Ovary (tissue), 9 donors: ENCODE measurements around the gene AQP7. TPM values are rescaled to one million over a fixed set of nuclear protein-coding genes. Genes with fewer than 3 reads are reported as not detected.
A peak's percentile ranks its signal among the peaks of the same experiment; 100 is the strongest.
"Not testable (repeated sequence)": the region's sequence is repeated elsewhere in the genome, so short reads cannot be mapped to it uniquely, and the experiment has no call there.

Experiments
- DNase-seq, 5 donors: peaks; one replicate each; pipeline ENCODE4 v3.0.0-alpha.2; 2019 to 2020
- H3K27ac ChIP-seq, 2 donors: fragments of 200-600 bp; one replicate each; pipeline versions ENCODE4 v1.5.1 to v1.8.0; 2019 to 2022
- H3K27me3 ChIP-seq: fragments of 200-600 bp; one replicate; pipeline ENCODE4 v1.8.0; 2022
- H3K36me3 ChIP-seq: fragments of 200-600 bp; sonication (generic); one replicate; pipeline ENCODE4 v1.5.1; 2019
- H3K4me1 ChIP-seq: one replicate; pipeline ENCODE4 v1.8.1; 2013; ENCODE audit warnings: mild to moderate bottlenecking, moderate library complexity; ENCODE audit not compliant: insufficient read depth
- H3K4me3 ChIP-seq: fragments of 200-600 bp; sonication (generic); one replicate; pipeline ENCODE4 v1.5.1; 2017
- H3K9me3 ChIP-seq, 2 donors: fragments of 200-600 bp in 1 of 2; sonication (generic) in 1 of 2; one replicate each; pipeline versions ENCODE4 v1.5.1 to v1.8.1; 2013 to 2019; ENCODE audit warnings: mild to moderate bottlenecking in 1 of 2, moderate library complexity in 1 of 2
- CTCF ChIP-seq, 3 donors: fragments of 450-650 bp in 2 of 3; fragments of 200-600 bp in 1 of 3; IDR thresholded peaks; one replicate each; pipeline versions ENCODE4 v1.5.1 to v1.8.0; 2016 to 2022; ENCODE audit warnings: antibody characterized with exemption in 3 of 3, mild to moderate bottlenecking in 1 of 3
- EP300 ChIP-seq: sonication (generic); formaldehyde crosslinking; IDR thresholded peaks from one replicate; pipeline ENCODE4 v1.6.1; 2017; ENCODE audit warnings: antibody characterized with exemption
- POLR2A ChIP-seq: fragments of 450-650 bp; IDR thresholded peaks from one replicate; pipeline ENCODE4 v1.6.1; 2017; ENCODE audit warnings: antibody characterized with exemption, mild to moderate bottlenecking, moderate library complexity
- WGBS, 3 donors: extraction: QIAGEN DNeasy Blood & Tissue Kit in 1 of 3; methylation state at CpG; one replicate each; pipeline versions ENCODE4 v1.1.5 to v1.1.7; 2013 to 2017; 5-methylcytosine and 5-hydroxymethylcytosine counted together
- intact Hi-C, 4 donors: fragments of 100-400 bp; cut with DNase I; formaldehyde crosslinking; loops; one replicate each; pipeline versions ENCODE4 v1.11.0 to v1.15.1; 2022 to 2023
- polyA plus RNA-seq, 2 donors: library from polyadenylated mRNA; stranded (reverse); fragments of 200-250 nt in 1 of 2; fragments of 350-450 nt in 1 of 2; fragmentation: Illumina TruSeq in 1 of 2; extraction: RNeasy Lipid Tissue Mini Kit (QIAGEN cat#74804) in 1 of 2; gene quantifications; one replicate each; pipeline ENCODE4 v1.2.3, GENCODE V29; 2013 to 2014
- total RNA-seq, 7 donors: library from RNA; depleted of rRNA in 2 of 7; stranded (reverse); fragments of >200 nt in 2 of 7; fragmentation: NEBNext Ultra II Directional in 3 of 7; extraction: Animal tissue kit (Norgen Biotek cat#: 25700) in 3 of 7; gene quantifications; one replicate each; pipeline versions ENCODE4 v1.1.0 to v1.2.4, GENCODE V29; 2016 to 2023
- donor health status: DM: no; HTN: no; CAD: no; lungs with moderate emphysema.
- donor health status: DM: no; HTN: no; CAD: no.
- donor health status: Bipolar disorder and iron deficiency.
- donor health status: DM: yes; HTN: yes; CAD: no.
- donor health status: DM: no; HTN: no; CAD: no.
- donor health status: DM: yes; HTN: yes; CAD: no.

The AQP7 gene
- total and polyA plus RNA-seq, 9 donors = 1.1 to 3.8 (median 2.2) TPM

GRCh38 chr9:33388110-33388994, 14.0 kb downstream of the AQP7 start:
- no peak overlapping the region for H3K27ac ChIP-seq
- no peak overlapping the region for H3K4me3 ChIP-seq
- peak in 1 of 5 donors; percentile 57 for DNase-seq
- H3K27me3 ChIP-seq = no peaks in the 10 kb centered on the region
- H3K4me1 ChIP-seq = peaks cover 20% of the 10 kb centered on the region
- TF ChIP-seq EP300 = no peak
- no peak for TF ChIP-seq POLR2A
- TF ChIP-seq CTCF (IDR thresholded peaks at IDR 0.05) = no peak
- no peaks in the 10 kb centered on the region for H3K36me3 ChIP-seq
- WGBS, 3 donors = 44 to 48% (median 45%) methylated on average over 15 of the region's 15 CpGs
- H3K9me3 ChIP-seq = no peaks in the 10 kb centered on the region
- intact Hi-C loops = no loop called here

GRCh38 chr9:33386998-33387397, 15.4 kb downstream of the AQP7 start:
- 87 to 90% (median 89%) methylated on average over 9 of the region's 9 CpGs for WGBS, 3 donors
- H3K27me3 ChIP-seq, intact Hi-C loops, H3K4me3 ChIP-seq, H3K9me3 ChIP-seq, DNase-seq, H3K27ac ChIP-seq, H3K36me3 ChIP-seq: not testable (repeated sequence)
- peaks cover 11% of the 10 kb centered on the region for H3K4me1 ChIP-seq

- H3K9me3 ChIP-seq, H3K27me3 ChIP-seq, H3K27ac ChIP-seq, H3K36me3 ChIP-seq, H3K4me3 ChIP-seq, intact Hi-C loops, H3K4me1 ChIP-seq, DNase-seq: not testable (repeated sequence)
- 87 to 95% (median 90%) methylated on average over 9 to 14 of the region's 14 CpGs for WGBS, 3 donors
Measured at GRCh38 chr9:33386641-33386996, 15.7 kb downstream of the AQP7 start.

- DNase-seq, H3K4me1 ChIP-seq, intact Hi-C loops, H3K27ac ChIP-seq, H3K9me3 ChIP-seq, H3K4me3 ChIP-seq, H3K36me3 ChIP-seq, H3K27me3 ChIP-seq: not testable (repeated sequence)
- WGBS, 3 donors = 92 to 95% (median 94%) methylated on average over 23 of the region's 23 CpGs
Measured at GRCh38 chr9:33385979-33386640, 16.3 kb downstream of the AQP7 start.

GRCh38 chr9:33385536-33385935, 16.8 kb downstream of the AQP7 start:
- intact Hi-C loops, DNase-seq: not testable (repeated sequence)

GRCh38 chr9:33383396-33383795, 19.0 kb downstream of the AQP7 start:
- H3K4me1 ChIP-seq, H3K36me3 ChIP-seq, H3K4me3 ChIP-seq, H3K27ac ChIP-seq, H3K27me3 ChIP-seq, H3K9me3 ChIP-seq, intact Hi-C loops: not testable (repeated sequence)
- peak in 1 of 5 donors; percentile 8 for DNase-seq
- 93 to 95% (median 95%) methylated on average over 11 of the region's 11 CpGs for WGBS, 3 donors

More at GRCh38 chr9:33385536-33385935, 16.8 kb downstream of the AQP7 start:
- H3K4me1 ChIP-seq, H3K36me3 ChIP-seq, H3K27ac ChIP-seq, H3K9me3 ChIP-seq, H3K4me3 ChIP-seq, H3K27me3 ChIP-seq: not testable (repeated sequence)
- WGBS, 3 donors = 95 to 97% (median 96%) methylated on average over 11 of the region's 11 CpGs

- H3K36me3 ChIP-seq, H3K4me3 ChIP-seq, intact Hi-C loops, DNase-seq, H3K27me3 ChIP-seq, H3K9me3 ChIP-seq, H3K4me1 ChIP-seq, H3K27ac ChIP-seq: not testable (repeated sequence)
- 79 to 83% (median 80%) methylated on average over 10 of the region's 10 CpGs for WGBS, 3 donors
Measured at GRCh38 chr9:33382397-33382796, 20.0 kb downstream of the AQP7 start.
